HG02571 (cell line): Measurements from ENCODE around the gene COL5A1.
"Not testable (repeated sequence)": the region's sequence is repeated elsewhere in the genome, so short reads cannot be mapped to it uniquely, and the experiment has no call there.

Experiments used
- ATAC-seq: cut with Tn5 transposase; IDR thresholded peaks from one replicate; pipeline ENCODE4 v1.9.1; 2021; ENCODE audit warnings: mild to moderate bottlenecking, moderate library complexity; ENCODE audit not compliant: unreplicated experiment

Gene COL5A1

GRCh38 chr9:134653259-134654009, 11.8 kb downstream of the COL5A1 start:
- ATAC-seq: no peak

GRCh38 chr9:134655101-134655500, 13.5 kb downstream of the COL5A1 start:
- ATAC-seq: no peak

GRCh38 chr9:134655586-134656333, 14.2 kb downstream of the COL5A1 start:
- ATAC-seq: no peak

GRCh38 chr9:134656334-134657006, 14.9 kb downstream of the COL5A1 start:
- ATAC-seq: no peak

GRCh38 chr9:134657666-134658377, 16.2 kb downstream of the COL5A1 start:
- no peak for ATAC-seq

- ATAC-seq: no peak
These were observed 16.9 kb downstream of the COL5A1 start for GRCh38 chr9:134658378-134658955.

GRCh38 chr9:134659688-134660131, 18.1 kb downstream of the COL5A1 start:
- no peak for ATAC-seq

- no peak for ATAC-seq
These were observed 18.8 kb downstream of the COL5A1 start for GRCh38 chr9:134660407-134660806.

GRCh38 chr9:134661299-134661698, 19.7 kb downstream of the COL5A1 start:
- ATAC-seq: no peak

GRCh38 chr9:134661791-134662142, 20.2 kb downstream of the COL5A1 start:
- ATAC-seq: no peak

- ATAC-seq: no peak
These were observed 20.7 kb downstream of the COL5A1 start for GRCh38 chr9:134662143-134662876.

GRCh38 chr9:134663084-134663483, 21.5 kb downstream of the COL5A1 start:
- no peak for ATAC-seq

GRCh38 chr9:134663753-134664415, 22.3 kb downstream of the COL5A1 start:
- no peak for ATAC-seq

GRCh38 chr9:134664446-134664845, 22.8 kb downstream of the COL5A1 start:
- no peak for ATAC-seq

- no peak for ATAC-seq
These were observed 24.6 kb downstream of the COL5A1 start for GRCh38 chr9:134666208-134666607.

- no peak for ATAC-seq
These were observed 25.2 kb downstream of the COL5A1 start for GRCh38 chr9:134666831-134667230.

- not testable (repeated sequence) for ATAC-seq
These were observed 27.4 kb downstream of the COL5A1 start for GRCh38 chr9:134668977-134669376.

GRCh38 chr9:134669399-134669955, 27.9 kb downstream of the COL5A1 start:
- ATAC-seq: no peak

- no peak for ATAC-seq
These were observed 28.5 kb downstream of the COL5A1 start for GRCh38 chr9:134670042-134670525.
